Activated naive CD8-positive, alpha-beta T cell treated with anti-CD3 and anti-CD28 coated beads, Interleukin-2, amount 10 ng/mL, durations not matched to agents 7 days and 5 days (primary cell): ENCODE data around the gene ARHGAP23. TPM values are rescaled to one million over a fixed set of nuclear protein-coding genes. Genes with fewer than 3 reads are reported as not detected.
"Not testable (repeated sequence)": the region's sequence is repeated elsewhere in the genome, so short reads cannot be mapped to it uniquely, and the experiment has no call there.

Source experiments
- ATAC-seq: fragments of 150-1000 bp; cut with Tn5 transposase; one replicate; pipeline ENCODE4 v1.10.0; 2021; ENCODE audit warnings: low read depth, moderate library complexity
- POLR2A ChIA-PET: fragments of 350-600 bp; sonication (Branson Sonifier 250); formaldehyde crosslinking; loops from one replicate; lab custom pipeline; 2021; ENCODE audit warnings: antibody characterized with exemption; lab: Charles Lee
- DNase-seq: peaks from one replicate; pipeline ENCODE4 v3.0.0; 2021
- H3K27ac Mint-ChIP-seq: one replicate; pipeline ENCODE4 v1.8.0; 2022; ENCODE audit warnings: mild to moderate bottlenecking, mixed read lengths
- H3K27me3 Mint-ChIP-seq: one replicate; pipeline ENCODE4 v1.8.0; 2022; ENCODE audit warnings: mild to moderate bottlenecking, moderate library complexity, mixed read lengths
- H3K36me3 Mint-ChIP-seq: one replicate; pipeline ENCODE4 v1.8.0; 2021; ENCODE audit warnings: mild to moderate bottlenecking, mixed read lengths
- H3K4me1 Mint-ChIP-seq: one replicate; pipeline ENCODE4 v1.8.0; 2021; ENCODE audit warnings: mixed read lengths
- H3K4me3 Mint-ChIP-seq: one replicate; pipeline ENCODE4 v1.8.0; 2022; ENCODE audit warnings: mild to moderate bottlenecking, moderate library complexity, mixed read lengths
- H3K9me3 Mint-ChIP-seq: one replicate; pipeline ENCODE4 v1.8.0; 2021; ENCODE audit warnings: mixed read lengths
- total RNA-seq, 2 experiments: library from RNA; stranded (reverse); gene quantifications; one replicate each; pipeline ENCODE4 v1.2.3, GENCODE V29; 2021

The ARHGAP23 gene
- total RNA-seq, 2 experiments from 2014 or later: 0.11 to 0.25 TPM

DNA sequence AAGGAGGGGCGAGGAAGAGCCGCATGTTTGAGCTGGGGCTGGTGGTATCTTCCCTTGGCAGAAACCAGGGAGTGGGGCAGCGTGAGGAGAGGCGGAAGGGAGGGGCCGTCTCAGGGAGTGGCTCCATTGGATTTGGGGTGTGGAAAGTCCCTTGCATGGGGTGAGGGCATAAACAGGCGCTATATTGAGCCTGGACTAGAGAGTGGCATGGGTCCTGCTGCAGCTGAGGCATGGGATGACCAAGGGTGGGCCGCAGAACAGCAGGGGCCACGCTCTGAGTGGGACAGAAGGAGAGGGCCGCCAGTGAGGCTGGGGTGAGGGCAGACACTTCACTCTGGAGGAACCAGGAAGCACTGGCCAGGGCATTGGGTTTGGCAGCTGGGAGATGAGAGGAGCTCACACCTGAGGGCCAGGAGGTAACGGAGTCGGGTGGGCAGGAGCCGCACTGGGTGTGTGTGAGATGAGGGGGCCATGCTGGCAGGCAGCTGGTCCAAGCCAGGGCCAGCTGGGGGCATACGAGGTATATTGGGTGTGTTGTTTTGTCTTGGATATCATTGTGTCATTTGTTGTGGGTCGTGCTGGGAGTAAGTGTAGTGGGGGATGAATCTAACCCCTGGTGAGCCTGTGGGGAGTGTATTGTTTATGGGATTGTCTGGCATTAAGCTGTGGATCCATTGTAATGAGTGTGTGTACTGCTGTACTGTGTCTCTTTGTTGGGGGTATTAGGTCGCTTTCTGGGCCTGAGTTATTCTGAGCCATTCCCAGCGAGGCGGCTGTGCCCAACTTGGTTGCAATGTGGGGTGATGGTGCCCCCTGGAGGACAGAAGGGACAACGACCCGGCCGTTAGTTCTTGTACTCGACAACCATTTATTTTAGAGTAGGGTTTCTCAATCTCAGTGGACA, 56.2 kb downstream of the ARHGAP23 start:
- H3K9me3 Mint-ChIP-seq, H3K27me3 Mint-ChIP-seq, POLR2A ChIA-PET, H3K36me3 Mint-ChIP-seq, H3K4me1 Mint-ChIP-seq, H3K27ac Mint-ChIP-seq, H3K4me3 Mint-ChIP-seq: not testable (repeated sequence)
- ATAC-seq (peak; percentile 71), DNase-seq (peak; percentile 62)

DNA sequence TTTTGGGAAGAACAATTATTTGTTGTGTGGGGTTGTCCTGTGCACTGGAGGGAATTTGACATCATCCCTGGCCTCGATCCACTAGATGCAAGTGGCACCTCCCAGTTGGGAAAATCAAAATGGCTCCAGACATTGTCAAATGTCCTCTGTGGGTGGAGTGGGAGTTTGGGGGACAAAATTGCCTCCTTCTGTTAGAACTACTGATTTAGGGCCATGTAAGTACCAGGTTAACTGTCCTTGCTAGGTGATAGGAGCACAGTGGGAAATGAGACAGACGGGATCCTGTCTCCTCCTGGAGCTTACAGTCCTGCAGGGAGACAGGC, 56.8 kb downstream of the ARHGAP23 start:
- POLR2A ChIA-PET: no interaction called here
- Mint-ChIP-seq H3K4me1 (no peaks in the 10 kb centered on the region), H3K27me3 (peaks cover 7% of the 10 kb centered on the region), H3K27ac (peak overlapping the region; percentile 17), H3K9me3 (no peaks in the 10 kb centered on the region), H3K36me3 (no peaks in the 10 kb centered on the region), H3K4me3 (no peak overlapping the region)
- DNase-seq (no peak), ATAC-seq (no peak)

DNA sequence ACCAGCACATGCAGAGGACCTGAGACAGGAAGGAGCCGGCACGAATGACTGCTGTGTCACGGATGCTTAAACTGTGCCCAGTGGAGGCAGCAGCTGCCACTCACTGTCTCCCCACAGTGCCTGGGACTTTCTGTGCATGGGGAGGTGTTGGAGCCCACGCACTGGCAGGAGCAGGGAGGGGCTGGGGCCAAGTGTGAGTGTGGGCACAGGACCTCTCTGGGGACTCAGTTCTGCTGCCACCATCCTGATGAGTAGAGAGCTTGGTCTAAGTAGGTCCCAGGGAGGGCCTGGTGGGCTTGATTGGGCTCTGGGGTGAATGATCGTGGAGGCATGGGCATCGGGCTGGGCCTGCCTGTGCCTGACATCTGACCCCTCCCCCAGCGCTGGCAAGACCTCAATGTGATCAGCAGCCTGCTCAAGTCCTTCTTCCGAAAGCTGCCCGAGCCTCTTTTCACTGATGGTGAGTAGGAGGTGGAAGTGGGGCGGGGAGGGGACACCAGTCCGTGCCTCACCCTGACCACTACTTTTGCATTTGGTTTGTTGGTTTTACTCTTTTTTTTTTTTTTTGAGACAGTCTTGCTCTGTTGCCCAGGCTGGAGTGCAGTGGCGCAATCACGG, 57.5 kb downstream of the ARHGAP23 start:
- H3K27me3 Mint-ChIP-seq, H3K4me3 Mint-ChIP-seq, H3K9me3 Mint-ChIP-seq, ATAC-seq, POLR2A ChIA-PET, H3K27ac Mint-ChIP-seq, DNase-seq, H3K36me3 Mint-ChIP-seq, H3K4me1 Mint-ChIP-seq: not testable (repeated sequence)

DNA sequence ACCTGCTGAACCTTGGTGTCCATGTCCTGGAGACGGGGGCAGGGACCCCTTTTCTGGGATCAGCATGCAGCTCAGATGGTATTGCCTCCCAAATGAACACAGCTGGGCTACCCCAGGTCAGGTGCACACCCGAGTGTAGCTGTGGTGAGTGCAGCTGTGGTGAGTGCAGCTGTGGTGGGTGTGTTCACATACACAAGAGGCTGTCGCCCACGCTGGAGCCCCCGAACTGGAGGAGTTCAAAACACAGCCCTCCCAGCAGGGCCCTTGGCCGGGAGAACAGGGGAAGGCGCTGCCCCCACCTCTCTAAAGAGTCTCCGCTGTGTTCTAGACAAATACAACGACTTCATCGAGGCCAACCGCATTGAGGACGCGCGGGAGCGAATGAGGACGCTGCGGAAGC, 61.5 kb downstream of the ARHGAP23 start:
- H3K27me3 Mint-ChIP-seq, POLR2A ChIA-PET, H3K9me3 Mint-ChIP-seq, H3K4me3 Mint-ChIP-seq, H3K4me1 Mint-ChIP-seq, DNase-seq, H3K36me3 Mint-ChIP-seq, H3K27ac Mint-ChIP-seq, ATAC-seq: not testable (repeated sequence)

DNA sequence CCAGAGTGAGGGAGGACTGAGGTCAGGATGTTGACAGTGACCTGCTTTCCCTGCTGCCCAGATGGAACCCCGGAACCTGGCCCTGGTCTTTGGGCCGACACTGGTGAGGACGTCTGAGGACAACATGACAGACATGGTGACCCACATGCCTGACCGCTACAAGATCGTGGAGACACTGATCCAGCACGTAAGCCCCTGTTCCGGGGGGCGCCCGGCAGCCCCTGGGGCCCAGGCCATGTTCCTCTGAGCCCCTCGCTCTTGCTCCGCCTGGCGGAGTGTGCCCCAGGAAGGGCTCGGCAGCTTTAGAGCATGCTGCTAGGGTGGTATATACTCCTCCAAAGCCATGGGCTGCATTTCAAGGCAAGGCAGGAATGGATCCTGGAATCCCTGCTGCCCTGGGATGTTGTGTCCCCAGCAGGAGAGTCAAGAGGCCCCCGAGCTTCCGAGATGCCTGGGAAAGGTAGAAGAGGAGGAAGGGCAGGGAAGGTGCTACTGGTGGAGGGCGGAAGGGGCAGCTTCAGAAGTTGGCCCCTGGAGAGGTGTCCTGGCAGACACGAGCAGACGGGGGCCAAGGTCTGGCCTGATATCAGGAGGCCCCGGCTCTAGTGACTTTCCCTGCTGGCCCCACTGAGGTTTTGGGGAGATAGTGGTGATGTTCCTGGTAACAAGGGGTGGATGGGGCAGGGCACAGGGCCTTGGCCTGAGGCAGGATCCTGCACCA, 63.2 kb downstream of the ARHGAP23 start:
- H3K36me3 Mint-ChIP-seq, H3K27me3 Mint-ChIP-seq, H3K27ac Mint-ChIP-seq, POLR2A ChIA-PET, ATAC-seq, DNase-seq, H3K4me1 Mint-ChIP-seq, H3K4me3 Mint-ChIP-seq, H3K9me3 Mint-ChIP-seq: not testable (repeated sequence)

DNA sequence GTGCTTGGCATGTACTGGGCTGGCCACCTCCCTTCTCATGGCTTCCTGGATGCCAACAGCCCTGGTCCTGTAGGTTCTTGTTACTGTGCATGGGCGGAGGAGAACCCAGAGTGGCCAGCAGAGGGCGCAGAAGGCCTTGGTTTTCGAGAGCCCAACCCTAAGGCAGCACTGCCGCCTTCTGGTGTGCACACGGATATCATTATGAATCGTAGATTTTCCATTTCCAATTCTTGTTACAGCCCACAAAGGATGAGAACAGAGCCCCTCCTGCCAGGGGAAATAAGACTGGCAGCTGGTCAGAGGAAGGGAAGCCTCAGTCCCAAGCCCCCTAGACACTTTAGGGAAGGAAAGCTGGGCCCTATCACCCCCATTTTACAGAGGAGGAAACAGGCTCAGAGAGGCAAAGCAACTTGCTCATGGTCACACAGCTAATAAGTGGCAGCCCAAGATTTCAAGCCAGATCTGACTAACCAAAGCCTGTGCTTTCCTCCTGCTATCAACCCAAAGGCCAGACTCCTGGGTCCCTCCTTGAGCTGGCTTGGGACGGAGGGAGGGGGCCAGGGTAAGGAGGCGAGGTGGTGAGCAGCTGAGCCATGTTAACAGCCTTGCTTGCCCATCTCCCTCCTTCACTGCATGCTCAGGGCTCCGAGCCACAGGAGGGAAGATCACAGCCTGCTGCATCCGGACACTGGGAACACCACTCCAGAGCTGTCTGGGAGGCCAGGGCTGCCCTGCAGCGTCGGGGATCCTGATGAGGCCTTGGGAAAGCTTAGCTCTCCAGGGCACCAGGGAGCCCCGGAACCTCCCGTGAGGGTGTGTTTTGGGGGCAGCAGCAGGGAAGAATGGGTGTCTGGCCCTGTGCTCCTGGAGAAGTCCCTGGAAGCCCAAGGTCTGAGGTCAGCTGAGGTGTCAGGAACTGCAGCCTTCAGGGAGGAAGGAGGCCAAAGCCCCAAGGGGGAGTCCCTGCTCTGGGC, 64.1 kb downstream of the ARHGAP23 start:
- POLR2A ChIA-PET, H3K27me3 Mint-ChIP-seq, H3K27ac Mint-ChIP-seq, H3K9me3 Mint-ChIP-seq, H3K4me1 Mint-ChIP-seq, ATAC-seq, H3K36me3 Mint-ChIP-seq, H3K4me3 Mint-ChIP-seq: not testable (repeated sequence)
- peak; percentile 92 for DNase-seq

DNA sequence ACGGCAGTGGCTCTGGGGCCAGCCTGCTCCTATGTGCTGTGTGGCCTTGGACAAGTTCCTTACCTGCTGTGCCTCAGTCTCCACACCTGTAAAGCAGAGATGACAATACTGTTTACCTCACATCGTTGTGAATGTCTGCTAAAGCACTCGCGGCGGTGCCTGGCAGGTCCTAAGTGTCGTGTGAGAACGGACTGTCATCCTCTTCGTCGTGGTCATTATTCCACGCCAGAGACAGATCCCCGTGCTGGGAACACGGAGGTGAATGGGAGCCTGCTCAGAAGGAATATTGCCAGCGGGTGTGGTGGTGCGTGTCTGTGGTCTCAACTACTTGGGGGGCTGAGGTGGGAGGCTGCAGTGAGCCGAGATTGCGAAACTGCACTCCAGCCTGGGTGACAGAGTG, 65.9 kb downstream of the ARHGAP23 start:
- H3K9me3 Mint-ChIP-seq, H3K27me3 Mint-ChIP-seq, H3K4me1 Mint-ChIP-seq, H3K27ac Mint-ChIP-seq, POLR2A ChIA-PET, H3K4me3 Mint-ChIP-seq, DNase-seq, ATAC-seq, H3K36me3 Mint-ChIP-seq: not testable (repeated sequence)

DNA sequence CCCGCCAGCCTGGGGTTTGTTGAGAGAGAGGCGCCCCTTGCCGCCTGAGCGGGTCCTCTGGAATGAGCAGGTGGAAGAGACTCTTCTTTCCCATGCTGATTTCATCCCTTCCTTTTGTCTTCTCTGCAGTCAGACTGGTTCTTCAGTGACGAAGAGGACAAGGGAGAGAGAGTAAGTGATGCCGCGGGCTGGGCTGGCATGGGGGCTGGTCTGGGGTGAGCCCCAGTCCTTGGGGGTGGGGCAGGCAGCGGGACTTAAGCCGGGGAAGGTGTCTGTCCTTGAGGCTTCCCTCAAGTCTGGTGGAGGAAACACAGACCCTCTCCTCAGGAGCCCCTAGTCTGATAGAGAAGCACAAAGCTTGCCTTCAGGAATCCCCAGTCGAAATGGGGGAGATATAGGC, 69.4 kb downstream of the ARHGAP23 start:
- H3K27me3 Mint-ChIP-seq, H3K4me3 Mint-ChIP-seq, ATAC-seq, H3K27ac Mint-ChIP-seq, H3K4me1 Mint-ChIP-seq, DNase-seq, POLR2A ChIA-PET, H3K36me3 Mint-ChIP-seq, H3K9me3 Mint-ChIP-seq: not testable (repeated sequence)

DNA sequence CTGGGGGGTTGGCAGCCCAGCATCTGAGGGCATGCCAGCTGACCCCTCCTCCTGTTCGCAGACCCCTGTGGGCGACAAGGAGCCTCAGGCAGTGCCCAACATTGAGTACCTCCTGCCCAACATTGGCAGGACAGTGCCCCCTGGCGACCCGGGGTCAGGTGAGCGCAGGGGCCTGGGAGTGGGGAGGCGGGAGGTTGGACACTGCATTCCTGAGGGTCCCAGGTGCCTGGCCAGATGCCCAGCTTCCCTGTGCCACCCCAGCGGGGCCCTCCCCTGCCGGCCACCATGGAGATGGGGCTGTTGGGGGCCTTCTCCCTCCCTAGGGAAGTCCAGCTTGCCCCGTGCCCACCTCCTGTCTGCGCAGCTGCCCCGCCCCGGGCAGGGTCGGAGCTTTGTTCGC, 70.1 kb downstream of the ARHGAP23 start:
- H3K9me3 Mint-ChIP-seq: peaks cover 2% of the 10 kb centered on the region
- DNase-seq (no peak), ATAC-seq (no peak)
- H3K4me1 Mint-ChIP-seq: no peaks in the 10 kb centered on the region
- no peak overlapping the region for H3K4me3 Mint-ChIP-seq
- H3K36me3 Mint-ChIP-seq: no peaks in the 10 kb centered on the region
- H3K27ac Mint-ChIP-seq: no peak overlapping the region
- POLR2A ChIA-PET: no interaction called here
- no peaks in the 10 kb centered on the region for H3K27me3 Mint-ChIP-seq

DNA sequence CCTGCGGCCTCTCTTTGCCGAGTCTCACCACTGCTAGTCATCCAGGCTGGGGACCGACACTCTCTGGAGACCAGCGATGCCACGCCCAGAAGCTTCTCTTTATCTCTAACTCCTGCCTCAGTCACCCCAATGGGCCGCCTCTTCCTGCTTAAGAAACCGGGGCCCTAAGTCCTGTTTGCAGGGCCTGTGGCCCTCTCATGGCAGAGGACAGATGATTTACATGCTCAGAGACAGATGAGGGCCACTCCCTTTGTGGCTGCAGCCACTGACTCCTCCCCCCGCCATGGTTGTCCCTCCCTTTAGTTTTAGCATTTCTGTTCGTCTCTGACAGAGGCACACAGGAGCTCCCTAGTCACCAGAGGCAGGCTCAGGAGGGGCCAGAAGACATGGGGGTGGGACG, 71.0 kb downstream of the ARHGAP23 start:
- ATAC-seq, H3K27ac Mint-ChIP-seq, H3K36me3 Mint-ChIP-seq, H3K4me1 Mint-ChIP-seq, DNase-seq, H3K9me3 Mint-ChIP-seq, H3K27me3 Mint-ChIP-seq, POLR2A ChIA-PET, H3K4me3 Mint-ChIP-seq: not testable (repeated sequence)

DNA sequence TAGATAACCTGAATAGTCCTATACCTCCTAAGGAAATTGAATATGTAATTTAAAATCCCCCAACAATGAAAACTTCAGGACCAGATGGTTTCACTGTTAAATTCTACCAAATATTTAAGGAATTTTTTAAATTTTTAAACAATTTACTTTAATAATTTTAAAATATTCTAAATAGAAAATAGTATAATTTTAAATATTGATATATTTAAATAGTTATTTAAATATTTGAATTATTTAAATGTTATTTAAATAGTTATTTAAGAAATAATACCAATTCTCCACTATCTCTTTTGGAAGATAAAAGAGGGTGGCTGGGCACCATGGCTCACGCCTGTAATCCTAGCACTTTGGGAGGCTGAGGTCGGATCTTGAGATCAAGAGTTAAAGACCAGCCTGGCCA, 73.5 kb downstream of the ARHGAP23 start:
- H3K4me3 Mint-ChIP-seq, H3K27ac Mint-ChIP-seq, H3K4me1 Mint-ChIP-seq, H3K9me3 Mint-ChIP-seq, H3K36me3 Mint-ChIP-seq, ATAC-seq, POLR2A ChIA-PET, H3K27me3 Mint-ChIP-seq, DNase-seq: not testable (repeated sequence)

DNA sequence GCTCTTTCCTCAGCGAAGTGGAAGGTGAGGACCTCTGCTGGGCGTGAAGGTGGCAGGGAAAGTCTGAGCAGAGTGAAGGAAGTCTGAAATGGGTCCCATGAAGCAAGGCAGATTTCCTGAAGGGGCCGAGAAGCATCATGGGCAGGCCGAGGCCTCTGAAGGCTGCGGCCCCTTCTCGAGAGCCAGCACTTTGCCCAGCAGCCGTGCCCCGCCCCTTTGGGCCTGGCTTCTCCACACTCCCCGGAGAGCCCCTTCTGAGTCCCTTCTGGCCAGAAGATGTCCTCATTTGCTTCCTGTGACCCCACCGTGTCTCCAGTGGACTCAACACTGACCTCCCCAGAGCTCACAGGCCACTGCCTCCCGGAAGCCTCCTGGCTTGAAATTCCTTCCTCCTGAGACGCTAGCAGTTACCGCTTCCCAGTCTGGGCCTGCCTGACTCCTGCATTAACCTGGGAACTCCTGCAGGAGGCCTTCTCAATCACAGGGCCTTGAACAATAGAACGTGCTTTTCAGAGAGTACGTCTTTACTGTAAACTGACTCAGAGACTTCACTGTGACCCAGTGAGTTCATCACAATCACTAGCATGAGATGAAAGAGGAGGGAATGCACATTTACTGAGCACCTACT, 75.1 kb downstream of the ARHGAP23 start:
- H3K9me3 Mint-ChIP-seq, H3K36me3 Mint-ChIP-seq, H3K27ac Mint-ChIP-seq, H3K4me1 Mint-ChIP-seq, ATAC-seq, DNase-seq, H3K4me3 Mint-ChIP-seq, POLR2A ChIA-PET: not testable (repeated sequence)
- peaks cover 10% of the 10 kb centered on the region for H3K27me3 Mint-ChIP-seq

DNA sequence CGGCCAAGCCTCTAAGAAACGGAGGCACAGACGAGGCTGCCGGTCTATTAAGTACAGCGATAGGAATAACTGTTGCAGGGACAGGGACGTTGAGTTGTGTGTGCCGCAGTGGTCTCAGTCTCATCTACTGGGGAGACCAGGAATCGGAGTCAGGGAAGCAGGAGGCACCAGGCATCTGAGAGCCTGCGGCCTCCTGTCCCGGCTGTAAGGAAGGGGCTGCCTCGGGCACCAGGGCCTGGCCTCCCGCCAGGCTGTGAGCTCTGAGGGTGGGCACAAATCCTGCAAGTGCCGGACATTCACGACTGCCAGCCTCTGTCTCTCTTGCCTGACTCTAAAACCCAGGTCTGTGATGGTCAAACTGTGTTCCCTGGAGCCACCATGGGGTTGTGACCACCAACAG, 76.0 kb downstream of the ARHGAP23 start:
- Mint-ChIP-seq H3K27ac (no peak overlapping the region), H3K4me3 (no peak overlapping the region), H3K36me3 (no peaks in the 10 kb centered on the region), H3K9me3 (no peaks in the 10 kb centered on the region), H3K4me1 (peaks cover 3% of the 10 kb centered on the region), H3K27me3 (peaks cover 16% of the 10 kb centered on the region)
- no peak for ATAC-seq
- no peak for DNase-seq
- POLR2A ChIA-PET: no interaction called here
